Spleen (tissue), 7 donors: ENCODE results near the gene SLC16A10.

Experiments used
- CTCF ChIP-seq, 11 experiments: fragments of 200-600 bp in 7 of 11; fragments of 450-650 bp in 4 of 11; sonication (generic) in 4 of 11; IDR thresholded peaks in 8 of 11; conservative IDR thresholded peaks in 3 of 11; 1 replicate in 7 of 11; 2 replicates in 4 of 11; pipeline versions ENCODE4 v1.4.0 to v1.8.0; 2016 to 2021; ENCODE audit warnings: antibody characterized with exemption in 11 of 11, inconsistent platforms in 4 of 11, mild to moderate bottlenecking in 1 of 11
- POLR2AphosphoS5 ChIP-seq, 3 donors: sonication (generic); formaldehyde crosslinking; IDR thresholded peaks; one replicate each; pipeline ENCODE4 v1.5.1; 2017; ENCODE audit warnings: antibody characterized with exemption in 3 of 3
- donor health status: DM: no; HTN: no; CAD: no; lungs with moderate emphysema.
- donor health status: DM: no; HTN: no; CAD: no.
- donor health status: DM: no; HTN: no; CAD: no.

- TF ChIP-seq POLR2AphosphoS5 (IDR thresholded peaks at IDR 0.05) (no peak), CTCF (IDR thresholded peaks at IDR 0.05 in 8 of 11, conservative IDR thresholded peaks at IDR 0.05 in 3 of 11) (no peak)
These were observed 155.8 kb downstream of the SLC16A10 start for GRCh38 chr6:111243095-111243494.
